SKM-1 treated with dmso at 0.1 percent for 144 hours (cell line): Measurements from ENCODE around the gene C19orf18.

ENCODE experiments used
- DNase-seq: peaks from one replicate; lab custom pipeline; 2025; ENCODE audit not compliant: unreplicated experiment; lab: John Stamatoyannopoulos, UW

The C19orf18 gene

DNA sequence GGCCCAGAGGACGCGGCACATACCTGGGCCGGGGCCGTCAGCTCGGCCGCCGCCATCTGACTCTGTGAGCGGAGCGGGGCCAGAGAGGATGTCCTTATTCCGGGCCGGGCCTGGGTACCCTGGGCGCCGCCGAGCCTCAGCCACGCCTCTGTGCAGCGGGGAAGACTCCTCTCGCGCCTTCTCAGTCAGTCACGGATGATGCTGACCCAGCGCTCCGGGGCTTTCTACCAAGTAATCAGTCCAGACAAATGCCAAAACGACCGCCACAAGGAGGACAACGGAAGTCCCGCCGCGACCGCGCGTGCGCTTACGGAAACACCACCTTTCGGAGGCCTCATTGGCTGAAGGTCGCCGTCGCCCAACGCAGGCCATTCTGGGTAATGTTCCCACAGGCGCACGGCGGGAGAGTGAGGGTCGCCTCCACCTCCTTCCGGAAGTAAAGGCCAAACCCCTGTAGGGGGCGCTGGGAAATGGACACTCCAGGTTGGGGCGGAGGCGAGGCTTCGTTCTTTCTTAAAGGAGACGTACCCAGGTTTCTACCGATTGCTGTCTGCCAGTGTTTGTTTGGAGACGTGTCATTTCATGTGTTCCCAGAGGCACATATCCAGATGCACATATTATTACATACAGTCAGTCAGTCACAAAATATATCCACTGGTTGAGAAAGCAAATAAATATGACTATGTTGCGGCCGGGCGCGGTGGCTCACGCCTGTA is 26.8 kb downstream of the C19orf18 start, which contains the start of gene ZNF256:
TSS of gene ZNF256 (minus strand) at position 288 of the 716 bp plus-strand sequence. CDS start at position 56, 232 bp downstream.
- no peak for DNase-seq

DNA sequence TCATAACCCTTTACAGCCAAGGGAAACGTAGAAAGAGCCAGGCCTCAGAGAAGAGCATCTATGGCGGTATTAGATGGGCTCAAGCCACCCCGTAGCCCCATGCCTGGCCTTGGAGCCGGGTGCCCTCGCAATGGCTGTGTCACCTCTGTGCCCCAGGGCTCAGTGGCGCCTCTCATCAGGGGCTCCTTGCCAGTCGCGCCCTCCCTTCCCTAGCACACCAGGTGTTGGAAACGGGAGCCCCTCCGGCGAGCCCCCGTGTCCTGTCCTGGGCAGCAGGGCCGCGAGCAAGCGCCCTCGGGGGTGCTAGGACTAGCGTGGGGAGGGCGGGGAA is 27.3 kb downstream of the C19orf18 start:
- DNase-seq: no peak

DNA sequence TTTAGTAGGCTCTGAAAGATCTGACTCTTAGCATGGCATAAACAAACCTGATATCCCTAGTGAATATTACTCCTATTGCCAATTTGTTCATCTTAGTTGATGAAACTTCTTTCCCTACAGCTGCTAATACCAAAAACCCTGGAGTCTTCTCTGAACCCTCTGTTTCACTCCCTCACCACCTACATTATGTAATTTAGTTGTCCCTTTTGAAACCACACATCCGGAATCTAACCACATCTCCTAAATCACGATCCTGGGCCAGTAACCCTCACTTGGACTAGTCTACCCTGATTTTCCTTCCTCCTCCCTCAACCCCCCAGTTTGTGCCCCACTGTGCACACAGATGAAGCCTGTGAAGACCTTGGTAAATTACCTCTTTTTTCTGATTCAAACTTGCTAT is 28.0 kb downstream of the C19orf18 start:
- DNase-seq: no peak

DNA sequence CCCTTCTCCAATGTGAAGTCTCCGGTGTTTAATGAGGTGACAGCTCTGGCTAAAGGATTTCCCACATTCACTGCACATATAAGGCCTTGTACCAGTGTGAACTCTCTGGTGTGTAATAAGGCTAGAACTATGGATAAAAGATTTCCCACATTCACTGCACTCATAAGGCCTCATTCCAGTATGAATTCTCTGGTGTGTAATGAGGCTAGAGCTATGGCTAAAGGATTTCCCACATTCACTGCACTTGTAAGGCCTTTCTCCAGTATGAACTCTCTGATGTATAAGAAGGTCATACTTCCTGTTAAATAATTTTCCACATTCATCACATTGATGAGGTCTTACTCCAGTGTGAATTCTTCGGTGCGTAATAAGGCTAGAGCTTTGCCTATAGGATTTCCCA is 32.7 kb downstream of the C19orf18 start:
- DNase-seq: no peak

DNA sequence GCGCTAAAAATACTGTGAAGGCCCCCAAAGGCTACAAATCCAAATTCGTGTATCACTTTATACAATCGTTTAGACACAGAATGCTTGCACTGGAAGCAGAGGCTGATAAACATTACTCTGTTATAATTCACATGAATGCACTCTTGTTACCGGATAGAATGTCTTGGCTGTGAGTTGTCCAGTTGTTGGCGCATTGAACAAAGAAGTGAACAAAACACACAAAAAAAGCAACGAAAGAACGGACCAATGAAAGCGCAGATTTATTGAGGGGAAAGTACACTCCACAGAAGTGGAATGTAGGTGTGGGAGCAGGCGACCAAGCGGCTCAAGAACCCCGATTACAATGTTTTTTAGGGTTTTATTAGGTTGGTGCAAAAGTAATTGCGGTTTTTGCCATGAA is 38.6 kb downstream of the C19orf18 start:
- no peak for DNase-seq

DNA sequence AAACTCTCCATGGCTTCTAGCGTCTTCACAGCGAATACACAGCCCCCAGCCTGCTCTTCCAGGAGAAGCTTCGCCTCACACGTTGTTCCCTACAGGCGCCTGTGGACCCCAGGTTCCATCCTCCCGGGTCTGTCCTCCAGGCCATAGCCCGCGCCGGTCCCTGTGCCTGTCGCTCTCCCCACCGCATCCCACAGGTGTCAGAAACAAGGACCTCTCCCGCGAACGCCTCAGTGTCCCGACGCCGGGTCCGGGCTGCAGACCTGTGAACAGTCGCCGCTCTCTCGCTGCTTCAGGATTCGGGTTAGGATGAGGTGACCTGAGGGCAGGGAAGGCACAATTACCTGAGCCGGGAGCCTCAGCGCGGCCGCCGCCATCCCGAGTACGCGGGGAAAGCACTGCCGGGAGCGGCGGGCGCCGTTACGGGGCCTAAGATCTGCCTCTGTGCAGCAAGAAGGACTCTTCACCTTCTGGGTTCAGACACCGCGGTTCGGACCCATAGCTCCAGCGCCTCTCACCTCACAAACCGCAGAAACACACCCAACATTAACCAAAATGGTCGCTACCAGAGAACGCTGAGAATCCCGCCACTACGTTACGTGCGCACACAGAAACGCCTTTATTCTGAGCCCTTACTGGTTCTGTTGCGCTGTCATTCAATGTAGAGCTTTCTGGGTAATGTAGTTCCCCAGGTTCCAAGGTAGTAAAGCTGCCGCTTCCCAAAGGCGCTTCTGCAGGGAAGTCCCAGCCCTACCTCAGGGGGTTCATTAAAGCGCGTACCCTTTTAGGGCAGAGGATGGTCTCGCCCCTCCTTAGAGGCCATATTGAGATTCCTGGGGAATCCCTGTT is 39.3 kb downstream of the C19orf18 start, which contains the start of gene ZNF418:
TSS of gene ZNF418 (minus strand) at position 583 of the 846 bp plus-strand sequence. CDS start 1,580 bp downstream, outside the sequence.
- DNase-seq: no peak

DNA sequence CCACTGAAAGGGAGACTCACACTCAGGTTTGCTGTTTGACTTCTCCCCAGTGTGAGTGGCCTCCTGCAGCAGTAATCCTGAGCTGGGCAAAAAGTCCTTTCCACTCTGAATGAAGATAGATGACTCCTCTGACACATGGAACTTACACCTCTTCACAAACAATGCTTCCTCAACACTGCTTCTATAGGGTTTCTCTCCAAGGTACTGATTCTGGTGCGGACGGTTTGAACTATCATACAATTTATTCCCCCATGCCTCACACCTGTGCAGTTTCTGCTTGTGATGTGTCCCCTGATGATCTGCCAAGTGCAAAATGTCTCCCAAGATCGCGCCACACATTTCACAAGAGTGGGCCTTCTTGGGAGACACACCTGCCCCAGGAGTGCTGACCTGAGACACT is 46.7 kb downstream of the C19orf18 start:
- DNase-seq: no peak

DNA sequence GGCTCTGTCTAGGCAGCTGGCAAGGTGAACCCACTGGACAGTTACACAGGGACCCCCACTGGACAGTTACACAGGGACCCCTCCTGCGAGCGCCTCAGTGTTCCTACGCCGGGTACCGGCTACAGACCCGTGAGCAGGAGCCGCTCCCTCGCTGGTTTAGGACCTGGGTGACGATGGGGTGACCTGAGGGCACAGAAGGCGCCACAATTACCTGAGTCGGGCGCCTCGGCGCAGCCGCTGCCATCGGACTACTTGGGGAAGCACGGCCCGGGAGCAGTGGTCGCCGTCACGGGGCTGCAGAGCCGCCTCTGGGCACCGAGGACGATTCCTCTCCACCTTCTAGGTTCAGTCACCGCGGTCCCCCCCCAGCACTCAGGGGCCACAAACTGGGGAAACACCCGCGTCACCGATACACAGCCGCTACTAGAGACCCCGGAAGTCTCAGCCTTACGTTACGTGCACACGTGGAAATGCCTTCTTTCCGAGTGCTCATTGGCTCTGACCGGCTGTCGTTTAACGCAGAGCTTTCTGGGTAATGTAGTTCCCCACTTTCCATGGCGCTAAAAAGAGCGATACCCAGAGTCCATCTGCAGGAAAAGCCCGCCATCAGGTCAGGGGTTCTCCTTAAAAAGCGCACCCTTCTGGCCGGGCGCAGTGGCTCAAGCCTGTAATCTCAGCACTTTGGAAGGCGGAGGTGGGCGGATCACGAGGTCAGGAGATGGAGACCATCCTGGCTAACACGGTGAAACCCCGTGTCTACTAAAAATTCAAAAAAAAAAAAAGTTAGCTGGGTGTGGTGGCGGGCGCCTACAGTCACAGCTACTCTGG is 58.0 kb downstream of the C19orf18 start, which contains the start of gene ZNF417:
TSS of gene ZNF417 (minus strand) at position 425 of the 828 bp plus-strand sequence. CDS start at position 244, 181 bp downstream.
- DNase-seq: peak; percentile 78

DNA sequence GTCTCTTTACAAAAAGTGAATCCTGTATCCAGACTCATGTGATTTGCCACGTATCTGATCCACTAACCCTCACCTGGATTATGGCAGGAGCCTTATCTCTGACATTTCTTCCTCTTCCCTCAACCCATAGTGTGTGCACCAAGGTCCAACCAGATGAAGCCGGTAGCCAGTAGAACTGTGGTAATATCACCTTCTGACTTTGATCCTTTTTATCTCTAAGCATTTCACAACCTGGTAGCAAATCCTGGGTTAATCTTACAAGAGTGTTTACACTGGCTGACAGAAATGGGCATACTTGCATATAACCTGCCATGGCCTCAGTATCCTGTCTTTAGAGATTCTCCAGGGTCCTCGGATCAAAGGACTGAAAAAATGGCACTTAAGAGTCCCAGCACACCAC is 59.8 kb downstream of the C19orf18 start:
- DNase-seq: no peak
